HG02571 (cell line): ENCODE results near the gene TNPO2.
A peak's percentile ranks its signal among the peaks of the same experiment; 100 is the strongest.
"Not testable (repeated sequence)": the region's sequence is repeated elsewhere in the genome, so short reads cannot be mapped to it uniquely, and the experiment has no call there.

ENCODE experiments used
- ATAC-seq: cut with Tn5 transposase; IDR thresholded peaks from one replicate; pipeline ENCODE4 v1.9.1; 2021; ENCODE audit warnings: mild to moderate bottlenecking, moderate library complexity; ENCODE audit not compliant: unreplicated experiment

Gene TNPO2

GRCh38 chr19:12737835-12738351 lies 14.2 kb upstream of the TNPO2 start:
- ATAC-seq = no peak

- peak; percentile 71 for ATAC-seq
Observed at GRCh38 chr19:12736995-12737834, 13.5 kb upstream of the TNPO2 start, which contains the start of gene GET3. Gene GET3, plus strand, starts transcription at chr19:12737497. Its CDS starts 9 bp downstream, at chr19:12737506.

- ATAC-seq = no peak
Observed at GRCh38 chr19:12733369-12734214, 9.9 kb upstream of the TNPO2 start.

- ATAC-seq = no peak
Observed at GRCh38 chr19:12731337-12731736, 7.6 kb upstream of the TNPO2 start.

GRCh38 chr19:12730064-12730463 lies 6.3 kb upstream of the TNPO2 start:
- ATAC-seq = no peak

- ATAC-seq = no peak
Observed at GRCh38 chr19:12727745-12728433, 4.2 kb upstream of the TNPO2 start.

GRCh38 chr19:12726988-12727316 lies 3.2 kb upstream of the TNPO2 start:
- no peak for ATAC-seq

GRCh38 chr19:12725612-12726011 lies 1.9 kb upstream of the TNPO2 start:
- not testable (repeated sequence) for ATAC-seq

- ATAC-seq = no peak
Observed at GRCh38 chr19:12723381-12723640, 421 bp downstream of the TNPO2 start.

- peak; percentile 84 for ATAC-seq
Observed at GRCh38 chr19:12722566-12723380, 959 bp downstream of the TNPO2 start.

- ATAC-seq = peak; percentile 22
Observed at GRCh38 chr19:12721656-12722565, 1.8 kb downstream of the TNPO2 start.

GRCh38 chr19:12720851-12721655 lies 2.7 kb downstream of the TNPO2 start:
- no peak for ATAC-seq

GRCh38 chr19:12720296-12720695 lies 3.4 kb downstream of the TNPO2 start:
- no peak for ATAC-seq

- no peak for ATAC-seq
Observed at GRCh38 chr19:12715929-12716328, 7.8 kb downstream of the TNPO2 start.

- no peak for ATAC-seq
Observed at GRCh38 chr19:12715102-12715501, 8.6 kb downstream of the TNPO2 start.

- not testable (repeated sequence) for ATAC-seq
Observed at GRCh38 chr19:12713304-12713703, 10.4 kb downstream of the TNPO2 start.

GRCh38 chr19:12712077-12712476 lies 11.7 kb downstream of the TNPO2 start:
- ATAC-seq = not testable (repeated sequence)

GRCh38 chr19:12711187-12711586 lies 12.5 kb downstream of the TNPO2 start:
- no peak for ATAC-seq

GRCh38 chr19:12708641-12709040 lies 15.1 kb downstream of the TNPO2 start:
- no peak for ATAC-seq
